SK-N-SH (cell line): ENCODE measurements around the gene KLHDC8A. TPM values are rescaled to one million over a fixed set of nuclear protein-coding genes. Genes with fewer than 3 reads are reported as not detected.
A peak's percentile ranks its signal among the peaks of the same experiment; 100 is the strongest.

Source experiments
- CTCF ChIA-PET: fragments of 300-600, 350-600 bp; formaldehyde crosslinking; extraction: SDS; loops from one replicate; lab custom pipeline; 2021; lab: Yijun Ruan, JAX
- POLR2A ChIA-PET: fragments of 350-600 bp; sonication (Branson Sonifier 250); formaldehyde crosslinking; extraction: SDS; loops from one replicate; lab custom pipeline; 2020; ENCODE audit warnings: antibody characterized with exemption, inconsistent platforms; lab: Yijun Ruan, JAX
- DNase-seq: peaks from one replicate; pipeline ENCODE4 v3.0.0; 2012
- H2AFZ ChIP-seq: fragments of 200-600 bp; sonication (generic); 2 replicates; pipeline ENCODE4 v1.8.1; 2016; ENCODE audit warnings: antibody characterized with exemption, mild to moderate bottlenecking, low read depth
- H3F3A ChIP-seq: fragments of 200-600 bp; sonication (generic); replicated peaks from 2 replicates; pipeline ENCODE3; 2016; ENCODE audit warnings: antibody characterized with exemption, mild to moderate bottlenecking; ENCODE audit not compliant: insufficient read depth
- H3K27ac ChIP-seq, 2 experiments: fragments of 200-500 bp in 1 of 2; fragments of 200-600 bp in 1 of 2; sonication (Bioruptor generic) in 1 of 2; sonication (generic), shearing (Covaris generic) in 1 of 2; 2 replicates each; pipeline versions ENCODE4 v1.5.1 to v1.6.1; 2014 to 2016; ENCODE audit warnings: low read depth in 2 of 2, inconsistent platforms in 1 of 2, low read length in 1 of 2, mild to moderate bottlenecking in 1 of 2, mixed read lengths in 1 of 2
- H3K27me3 ChIP-seq: fragments of 200-600 bp; sonication (generic), shearing (Covaris generic); 2 replicates; pipeline ENCODE4 v1.6.1; 2016; ENCODE audit warnings: mixed run types; ENCODE audit not compliant: insufficient read depth
- H3K36me3 ChIP-seq, 2 experiments: fragments of 200-500 bp in 1 of 2; fragments of 200-600 bp in 1 of 2; sonication (Bioruptor generic) in 1 of 2; sonication (generic) in 1 of 2; replicated peaks in 1 of 2; 2 replicates each; pipeline versions ENCODE3 to v1.5.1; 2014 to 2016; ENCODE audit warnings: low read length in 1 of 2, mild to moderate bottlenecking in 1 of 2; ENCODE audit not compliant: insufficient read depth in 2 of 2, control insufficient read depth in 1 of 2
- H3K4me1 ChIP-seq, 2 experiments: fragments of 200-500 bp in 1 of 2; fragments of 200-600 bp in 1 of 2; sonication (Bioruptor generic) in 1 of 2; sonication (generic), shearing (Covaris generic) in 1 of 2; 2 replicates each; pipeline versions ENCODE4 v1.5.1 to v1.6.1; 2014 to 2016; ENCODE audit warnings: low read depth in 1 of 2, low read length in 1 of 2, mixed run types in 1 of 2; ENCODE audit not compliant: insufficient read depth in 2 of 2, control insufficient read depth in 1 of 2
- H3K4me2 ChIP-seq: fragments of 200-600 bp; sonication (generic), shearing (Covaris generic); 2 replicates; pipeline ENCODE4 v1.6.1; 2017; ENCODE audit warnings: mixed run types
- H3K4me3 ChIP-seq, 2 experiments: fragments of 200-500 bp in 1 of 2; fragments of 200-600 bp in 1 of 2; sonication (Bioruptor generic) in 1 of 2; sonication (generic), shearing (Covaris generic) in 1 of 2; 2 replicates each; pipeline versions ENCODE4 v1.5.1 to v1.8.1; 2014 to 2016; ENCODE audit warnings: low read depth in 2 of 2, inconsistent platforms in 1 of 2, low read length in 1 of 2, mild to moderate bottlenecking in 1 of 2, mixed read lengths in 1 of 2, moderate library complexity in 1 of 2
- H3K79me2 ChIP-seq: fragments of 200-600 bp; sonication (generic); 2 replicates; pipeline ENCODE4 v1.8.1; 2017; ENCODE audit warnings: mild to moderate bottlenecking; ENCODE audit not compliant: insufficient read depth
- H3K9ac ChIP-seq: fragments of 200-600 bp; sonication (generic); 2 replicates; pipeline ENCODE4 v1.6.1; 2017; ENCODE audit warnings: mixed run types
- H3K9me2 ChIP-seq: fragments of 200-600 bp; sonication (generic); 2 replicates; pipeline ENCODE4 v1.6.1; 2017; ENCODE audit warnings: mixed run types
- H3K9me3 ChIP-seq: fragments of 200-600 bp; sonication (generic); 2 replicates; pipeline ENCODE4 v1.6.1; 2017; ENCODE audit warnings: mixed run types, mild to moderate bottlenecking, moderate library complexity
- H4K20me1 ChIP-seq: fragments of 200-600 bp; sonication (generic); 2 replicates; pipeline ENCODE4 v1.6.1; 2017; ENCODE audit warnings: mild to moderate bottlenecking, mixed run types; ENCODE audit not compliant: insufficient read depth
- CHD2 ChIP-seq: fragments of 150-350 bp; IDR thresholded peaks from 2 replicates; pipeline ENCODE4 v1.6.1; 2018; ENCODE audit warnings: low read length; ENCODE audit not compliant: partially characterized antibody
- RAD21 ChIP-seq: IDR thresholded peaks from 2 replicates; pipeline ENCODE4 v1.6.1; 2012; ENCODE audit warnings: mild to moderate bottlenecking, low read length
- SMC3 ChIP-seq: IDR thresholded peaks from 2 replicates; pipeline ENCODE4 v1.6.1; 2012; ENCODE audit warnings: low read depth, low read length, improper control_type of control experiment
- TCF12 ChIP-seq: IDR thresholded peaks from 2 replicates; pipeline ENCODE4 v1.4.0; 2012
- WGBS: methylation state at CpG from one replicate; pipeline ENCODE4 v1.1.6; 2017; ENCODE audit warnings: low lambda C conversion rate; 5-methylcytosine and 5-hydroxymethylcytosine counted together
- polyA plus RNA-seq, 3 experiments: library from polyadenylated mRNA; depleted of rRNA; stranded (reverse); fragments of >200 nt; gene quantifications; 2 replicates each; pipeline ENCODE4 v1.2.3, GENCODE V29; 2012
- TF ChIP-seq, protein P1 (sequence below): fragments of 200-600 bp; sonication (generic); IDR thresholded peaks from 2 replicates; pipeline ENCODE4 v1.6.1; 2017; ENCODE audit warnings: antibody characterized with exemption, mild to moderate bottlenecking, moderate library complexity
- TF ChIP-seq, protein P2 (sequence below): IDR thresholded peaks from 2 replicates; pipeline ENCODE4 v1.4.0; 2012; ENCODE audit warnings: low read depth, borderline replicate concordance

Gene KLHDC8A
- polyA plus RNA-seq, 1 of the 3 experiments (the other 2 are of a cell fraction), result 0.02 TPM

DNA sequence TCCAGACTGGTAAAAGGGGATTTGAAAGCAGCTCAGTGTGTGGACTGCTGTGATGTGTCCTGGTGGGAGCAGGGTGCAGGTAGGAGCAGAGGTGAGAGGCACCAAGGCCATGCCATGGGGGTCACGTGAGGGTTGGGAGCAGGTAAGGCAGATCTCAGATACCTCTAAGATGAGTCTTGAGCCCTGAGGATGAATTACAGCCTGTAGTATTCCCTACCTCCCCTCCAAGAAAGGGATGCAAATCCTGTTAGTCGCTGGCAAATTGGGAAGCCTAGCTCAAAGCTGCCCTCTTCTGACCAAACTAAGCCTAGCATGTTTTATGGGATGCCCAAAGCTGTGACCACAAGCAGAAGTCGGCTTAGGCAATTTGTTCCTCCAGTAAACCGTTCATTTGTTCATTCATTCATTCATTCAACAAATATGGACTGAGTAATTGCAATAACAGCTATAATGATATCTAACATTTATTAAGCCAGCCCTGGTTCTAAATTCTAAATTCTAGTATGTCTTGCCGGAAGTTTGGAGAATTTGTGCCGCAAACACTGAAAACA is 31.3 kb downstream of the KLHDC8A start:
- H3F3A ChIP-seq, result no peaks in the 10 kb centered on the region
- no peaks in the 10 kb centered on the region for H4K20me1 ChIP-seq
- no peaks in the 10 kb centered on the region for H3K9me3 ChIP-seq
- peak overlapping the region; percentile 59 for H3K4me2 ChIP-seq
- no peak overlapping the region for H3K4me3 ChIP-seq
- no peak overlapping the region for H2AFZ ChIP-seq
- H3K36me3 ChIP-seq, result no peaks in the 10 kb centered on the region
- POLR2A ChIA-PET, result interaction anchor here (1.8 kb wide), 1 partner anchor 52 kb away, joined by 12 read pairs; no protein-coding TSS in a partner anchor
- H3K9me2 ChIP-seq, result no peaks in the 10 kb centered on the region
- TF ChIP-seq RAD21, result peak; percentile 90
- TF ChIP-seq SMC3, result peak; percentile 98
- no peak for TF ChIP-seq TCF12
- TF ChIP-seq CHD2, result no peak
- TF ChIP-seq, protein P1, sequence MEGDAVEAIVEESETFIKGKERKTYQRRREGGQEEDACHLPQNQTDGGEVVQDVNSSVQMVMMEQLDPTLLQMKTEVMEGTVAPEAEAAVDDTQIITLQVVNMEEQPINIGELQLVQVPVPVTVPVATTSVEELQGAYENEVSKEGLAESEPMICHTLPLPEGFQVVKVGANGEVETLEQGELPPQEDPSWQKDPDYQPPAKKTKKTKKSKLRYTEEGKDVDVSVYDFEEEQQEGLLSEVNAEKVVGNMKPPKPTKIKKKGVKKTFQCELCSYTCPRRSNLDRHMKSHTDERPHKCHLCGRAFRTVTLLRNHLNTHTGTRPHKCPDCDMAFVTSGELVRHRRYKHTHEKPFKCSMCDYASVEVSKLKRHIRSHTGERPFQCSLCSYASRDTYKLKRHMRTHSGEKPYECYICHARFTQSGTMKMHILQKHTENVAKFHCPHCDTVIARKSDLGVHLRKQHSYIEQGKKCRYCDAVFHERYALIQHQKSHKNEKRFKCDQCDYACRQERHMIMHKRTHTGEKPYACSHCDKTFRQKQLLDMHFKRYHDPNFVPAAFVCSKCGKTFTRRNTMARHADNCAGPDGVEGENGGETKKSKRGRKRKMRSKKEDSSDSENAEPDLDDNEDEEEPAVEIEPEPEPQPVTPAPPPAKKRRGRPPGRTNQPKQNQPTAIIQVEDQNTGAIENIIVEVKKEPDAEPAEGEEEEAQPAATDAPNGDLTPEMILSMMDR, result peak; percentile 72
- TF ChIP-seq, all 33 proteins: peak for 3
- Histone ChIP-seq H3K79me2 (peaks cover 11% of the 10 kb centered on the region), H3K9ac (peak overlapping the region; percentile 27; the same call in 1 of the 2 replicates), H3K27me3 (no peaks in the 10 kb centered on the region), H3K4me1 (peaks cover 6 to 10% of the 10 kb centered on the region in 2 experiments; a peak in 3 of 4 replicates), H3K27ac (no peak overlapping the region; a peak in 1 of 4 replicates)
- DNase-seq, result peak; percentile 72
- CTCF ChIA-PET, result interaction anchor here (0.7 to 46.8 kb wide), 34 partner anchors 8 to 330 kb away, joined by 3 to 1368 read pairs (median 5); partner anchors contain the start of genes RBBP5 and TMCC2
- WGBS, result 35% methylated on average over 6 of the region's 6 CpGs

DNA sequence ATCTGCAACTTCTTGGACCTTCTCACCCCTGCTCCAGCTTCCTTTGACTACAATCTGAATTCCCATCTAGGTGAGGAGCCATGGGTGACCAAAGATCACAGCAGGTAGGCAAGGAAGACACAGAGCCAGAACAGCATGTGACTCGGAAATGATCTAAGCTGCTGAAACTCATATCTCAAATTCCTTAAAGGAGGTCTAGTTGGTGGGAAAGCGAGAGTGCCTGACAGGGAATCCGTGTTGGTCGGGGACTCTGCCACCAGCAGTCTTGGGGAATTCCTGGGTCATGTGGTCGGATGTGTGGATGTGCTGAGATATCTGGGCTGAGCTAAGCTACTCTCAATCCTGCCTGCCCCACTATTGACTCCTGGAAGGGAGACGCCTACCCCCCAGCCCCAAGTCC is 31.9 kb downstream of the KLHDC8A start:
- no peak overlapping the region for H3K4me3 ChIP-seq
- no peak for TF ChIP-seq CHD2
- TF ChIP-seq, protein P2, sequence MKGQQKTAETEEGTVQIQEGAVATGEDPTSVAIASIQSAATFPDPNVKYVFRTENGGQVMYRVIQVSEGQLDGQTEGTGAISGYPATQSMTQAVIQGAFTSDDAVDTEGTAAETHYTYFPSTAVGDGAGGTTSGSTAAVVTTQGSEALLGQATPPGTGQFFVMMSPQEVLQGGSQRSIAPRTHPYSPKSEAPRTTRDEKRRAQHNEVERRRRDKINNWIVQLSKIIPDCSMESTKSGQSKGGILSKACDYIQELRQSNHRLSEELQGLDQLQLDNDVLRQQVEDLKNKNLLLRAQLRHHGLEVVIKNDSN, result 0 out of 2 replicates have a peak, but pooled peaks have one; percentile 30
- TF ChIP-seq, all 33 proteins: peak for 1
- POLR2A ChIA-PET, result interaction anchor here (1.8 kb wide), 1 partner anchor 51 kb away, joined by 12 read pairs; no protein-coding TSS in a partner anchor
- Histone ChIP-seq H3K36me3 (no peaks in the 10 kb centered on the region), H3K4me1 (peaks cover 6 to 10% of the 10 kb centered on the region in 2 experiments; a peak in 3 of 4 replicates), H3K27ac (no peak overlapping the region; a peak in 1 of 4 replicates), H4K20me1 (no peaks in the 10 kb centered on the region; the same call in 1 of the 2 replicates), H3K27me3 (no peaks in the 10 kb centered on the region), H3K9me2 (no peaks in the 10 kb centered on the region), H3K9ac (peak overlapping the region; percentile 27; the same call in 1 of the 2 replicates), H3K9me3 (no peaks in the 10 kb centered on the region), H3K4me2 (peak overlapping the region; percentile 59), H3F3A (no peaks in the 10 kb centered on the region), H2AFZ (no peak overlapping the region), H3K79me2 (peaks cover 18% of the 10 kb centered on the region)
- DNase-seq, result no peak
- CTCF ChIA-PET, result interaction anchor here (0.7 to 46.8 kb wide), 29 partner anchors 10 to 506 kb away, joined by 3 to 1368 read pairs (median 6); partner anchors contain the start of genes RBBP5 and TMCC2
- WGBS, result 40% methylated on average over 6 of the region's 6 CpGs
